ENCODE results near the gene RBMS1. TPM values are rescaled to one million over a fixed set of nuclear protein-coding genes. Genes with fewer than 3 reads are reported as not detected.

RBMS1 gene
- total RNA-seq, 2 donors from 2014 or later: 45.0 to 62.1 TPM

DNA sequence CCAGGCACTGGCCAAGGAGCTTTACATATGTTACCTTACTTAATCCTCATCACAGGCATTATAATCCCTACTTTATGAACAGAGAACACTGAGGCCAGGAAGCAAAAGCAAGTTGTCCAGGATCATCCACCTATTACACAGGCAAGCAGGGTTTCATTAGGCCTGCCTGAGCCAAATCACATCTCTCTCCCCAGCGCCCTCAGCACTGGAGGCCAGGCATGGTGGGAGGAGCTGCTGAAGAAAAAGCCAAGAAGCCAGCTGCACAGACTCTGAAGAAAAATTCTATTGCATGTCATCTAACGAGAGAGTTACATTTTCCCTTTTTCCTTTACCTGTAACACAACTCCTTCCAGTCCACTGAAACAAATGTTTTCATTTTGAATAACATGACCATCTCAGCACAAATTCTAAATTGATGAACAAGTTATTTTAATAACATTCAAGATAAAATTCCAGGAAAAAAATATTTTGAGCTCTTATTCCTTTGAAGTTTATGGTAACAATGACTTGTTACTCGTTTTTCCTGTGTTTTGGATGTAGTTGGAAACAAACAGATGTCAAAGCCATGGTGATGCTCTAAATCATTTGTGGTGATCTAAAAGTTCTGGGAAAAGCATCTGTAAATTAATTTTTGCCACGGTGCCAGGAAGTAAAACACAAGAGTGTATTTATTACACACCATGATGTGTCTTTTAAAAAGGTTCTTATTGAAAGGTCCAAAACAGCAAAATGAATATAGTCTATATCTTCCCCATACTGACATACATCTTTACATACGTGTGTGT is 154.5 kb downstream of the RBMS1 start:
- no peak for ATAC-seq (replicated peaks)
- Mint-ChIP-seq H3K36me3 (ENCODE audit: low read depth) (peaks cover 5% of the 10 kb centered on the region), H3K27ac (peak overlapping the region; percentile 45), H3K27me3 (no peaks in the 10 kb centered on the region), H3K4me3 (peak overlapping the region; percentile 33), H3K9me3 (no peaks in the 10 kb centered on the region), H3K4me1 (peaks cover 51% of the 10 kb centered on the region)

DNA sequence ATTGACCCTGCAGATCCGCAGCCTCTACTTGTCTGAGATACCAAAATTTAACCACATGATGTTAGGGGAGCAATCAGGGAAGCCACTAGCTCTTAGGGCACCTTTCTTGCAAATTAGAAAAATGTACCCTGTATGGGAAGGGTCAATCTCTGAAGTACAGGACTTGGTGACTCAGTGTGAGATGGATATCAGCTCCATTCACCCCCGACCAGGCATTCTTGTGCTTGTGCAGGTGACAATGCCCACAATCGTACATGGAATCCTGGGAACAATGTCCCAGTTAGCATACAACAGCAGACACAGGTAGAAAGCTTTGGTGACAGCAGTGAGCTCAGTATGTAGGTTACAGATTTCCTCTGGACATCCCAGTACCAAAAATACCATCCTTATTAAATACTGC is 155.9 kb downstream of the RBMS1 start:
- Mint-ChIP-seq H3K27ac (peak overlapping the region; percentile 16), H3K9me3 (no peaks in the 10 kb centered on the region), H3K4me3 (no peak overlapping the region), H3K36me3 (ENCODE audit: low read depth) (peaks cover under 1% of the 10 kb centered on the region), H3K27me3 (no peaks in the 10 kb centered on the region), H3K4me1 (peaks cover 56% of the 10 kb centered on the region)
- no peak for ATAC-seq (replicated peaks)

DNA sequence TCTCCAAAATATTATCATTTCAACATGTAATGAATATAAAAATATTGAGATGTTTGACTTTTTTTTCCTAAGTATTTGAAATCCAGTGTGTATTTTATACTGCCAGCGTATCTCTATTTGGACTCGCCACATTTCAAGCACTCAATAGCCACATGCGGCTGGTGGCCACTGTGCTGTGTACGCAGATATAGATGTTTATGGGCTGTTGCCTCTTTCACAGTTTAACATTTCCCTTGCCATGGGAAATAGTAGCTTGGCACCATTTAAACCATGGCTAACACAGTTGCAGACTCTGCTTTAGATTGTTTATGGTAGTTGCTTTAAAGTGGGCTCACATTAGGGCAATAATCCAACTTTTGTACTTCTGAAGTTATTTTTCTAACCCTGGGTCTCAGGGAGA is 157.0 kb downstream of the RBMS1 start:
- no peak overlapping the region for H3K4me3 Mint-ChIP-seq
- peaks cover 64% of the 10 kb centered on the region for H3K4me1 Mint-ChIP-seq
- no peaks in the 10 kb centered on the region for H3K9me3 Mint-ChIP-seq
- H3K27ac Mint-ChIP-seq: peak overlapping the region; percentile 81
- no peaks in the 10 kb centered on the region for H3K27me3 Mint-ChIP-seq
- no peaks in the 10 kb centered on the region for H3K36me3 Mint-ChIP-seq (ENCODE audit: low read depth)
- no peak for ATAC-seq (replicated peaks)

DNA sequence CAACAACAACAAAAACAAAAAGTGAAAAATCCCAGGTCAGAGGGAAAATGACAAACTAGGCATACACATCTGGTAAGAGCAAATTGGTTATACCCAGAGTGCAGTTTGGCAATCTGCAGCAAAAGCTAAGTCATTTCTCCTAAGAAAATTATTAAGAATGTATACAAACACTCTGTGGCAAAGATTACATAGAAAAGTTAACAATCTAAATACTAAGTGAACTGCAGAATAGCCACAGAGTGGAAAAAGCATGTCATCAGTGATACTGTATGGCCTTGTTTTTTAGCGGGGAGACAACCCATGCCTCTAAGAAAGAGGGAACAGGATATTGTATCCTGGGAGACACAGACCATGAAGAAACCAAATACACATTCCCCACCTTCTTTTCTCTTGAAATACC is 157.5 kb downstream of the RBMS1 start:
- Mint-ChIP-seq H3K36me3 (ENCODE audit: low read depth) (no peaks in the 10 kb centered on the region), H3K9me3 (no peaks in the 10 kb centered on the region), H3K4me1 (peaks cover 66% of the 10 kb centered on the region), H3K27ac (peak overlapping the region; percentile 81), H3K4me3 (peak overlapping the region; percentile 32), H3K27me3 (no peaks in the 10 kb centered on the region)
- peak; percentile 32 for ATAC-seq (replicated peaks)

DNA sequence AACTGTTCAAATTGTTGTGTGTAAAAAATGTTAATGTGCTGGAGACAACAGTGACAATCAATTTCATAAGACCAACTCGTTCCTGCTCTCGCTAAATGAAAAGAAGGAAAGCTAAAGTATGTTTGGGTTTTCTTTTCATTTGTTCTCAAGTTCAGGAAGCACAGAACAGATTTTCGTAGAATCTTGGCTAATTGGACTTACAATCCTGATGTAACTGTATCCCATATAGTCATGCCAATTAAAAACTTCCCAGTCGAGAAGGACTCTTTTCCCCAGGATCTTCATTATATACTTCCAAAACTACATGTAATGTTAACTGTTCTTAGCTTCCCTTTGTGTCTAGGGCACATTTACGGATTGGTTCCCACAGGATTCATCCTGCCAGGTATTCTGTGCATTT is 158.2 kb downstream of the RBMS1 start:
- H3K4me3 Mint-ChIP-seq: peak overlapping the region; percentile 32
- H3K4me1 Mint-ChIP-seq: peaks cover 72% of the 10 kb centered on the region
- peaks cover 4% of the 10 kb centered on the region for H3K36me3 Mint-ChIP-seq (ENCODE audit: low read depth)
- H3K27me3 Mint-ChIP-seq: no peaks in the 10 kb centered on the region
- H3K27ac Mint-ChIP-seq: peak overlapping the region; percentile 81
- no peak for ATAC-seq (replicated peaks)
- no peaks in the 10 kb centered on the region for H3K9me3 Mint-ChIP-seq

DNA sequence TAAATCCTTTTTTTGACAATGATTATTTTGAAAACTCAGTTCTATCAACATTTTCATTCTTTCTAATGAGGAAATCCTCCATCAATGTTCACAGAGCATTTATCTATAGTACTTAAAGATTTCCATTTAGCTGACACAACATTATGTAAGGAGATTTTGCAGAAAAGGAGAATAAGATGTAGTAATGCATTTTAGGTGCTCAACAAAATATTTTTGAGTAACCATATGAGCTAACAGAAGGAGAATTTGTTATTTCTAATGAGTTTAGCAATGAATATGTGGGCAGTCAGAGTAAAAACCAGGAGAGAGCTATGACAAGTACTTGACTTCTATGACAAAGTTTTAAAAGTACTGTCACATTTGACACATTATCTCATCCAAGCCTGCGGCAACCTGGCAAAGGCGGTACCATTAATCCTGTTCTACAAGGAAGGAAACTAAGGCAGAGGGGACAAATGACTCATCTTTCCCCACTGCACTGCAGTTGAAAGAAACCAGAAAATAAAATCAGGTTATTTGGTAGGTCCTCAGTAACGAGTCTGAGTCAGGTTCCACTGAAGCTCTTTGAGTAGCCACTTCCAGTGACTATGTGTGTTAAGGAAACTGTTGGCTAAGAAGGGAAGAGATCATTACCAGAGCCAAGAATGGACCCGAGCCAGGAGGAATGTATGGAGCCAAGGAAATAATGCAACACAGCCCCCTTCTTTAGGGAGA is 159.4 kb downstream of the RBMS1 start:
- Mint-ChIP-seq H3K36me3 (ENCODE audit: low read depth) (peaks cover 14% of the 10 kb centered on the region), H3K4me3 (peak overlapping the region; percentile 32), H3K4me1 (peaks cover 74% of the 10 kb centered on the region), H3K27ac (peak overlapping the region; percentile 81), H3K9me3 (no peaks in the 10 kb centered on the region), H3K27me3 (no peaks in the 10 kb centered on the region)
- peak; percentile 88 for ATAC-seq (replicated peaks)

DNA sequence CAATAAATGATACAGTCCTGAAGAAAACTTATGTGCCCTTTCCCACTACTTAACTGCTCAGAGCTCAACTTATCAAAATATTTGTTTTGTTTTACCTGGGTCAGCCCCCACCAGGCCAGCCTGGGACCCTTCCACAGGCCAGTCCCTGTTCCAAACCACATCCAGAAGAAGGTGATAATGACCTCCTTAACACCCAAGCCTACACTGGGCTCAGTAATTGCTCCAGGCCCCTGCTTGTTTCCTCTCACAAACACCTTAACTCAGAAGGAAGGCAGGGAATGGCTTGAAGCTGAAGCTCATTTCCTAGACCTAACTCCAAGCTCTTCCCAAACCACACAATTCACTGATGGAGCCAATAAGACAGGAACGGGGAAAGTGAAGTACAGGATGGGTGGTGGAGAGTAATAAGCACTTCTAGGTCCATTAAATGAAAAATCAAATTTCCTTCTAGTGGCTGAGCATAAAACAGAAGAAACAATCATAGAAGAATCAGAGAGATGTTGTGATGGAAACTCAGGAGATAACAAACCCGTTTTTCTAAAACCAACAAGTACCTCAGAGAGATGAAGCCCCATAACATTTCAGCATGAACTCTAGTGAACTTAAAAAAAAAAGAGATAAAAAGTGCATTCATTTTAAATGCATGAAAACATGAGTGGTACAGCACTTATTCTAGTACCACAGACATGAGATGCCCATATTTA is 160.1 kb downstream of the RBMS1 start:
- peaks cover 14% of the 10 kb centered on the region for H3K36me3 Mint-ChIP-seq (ENCODE audit: low read depth)
- no peaks in the 10 kb centered on the region for H3K9me3 Mint-ChIP-seq
- H3K4me1 Mint-ChIP-seq: peaks cover 73% of the 10 kb centered on the region
- peak overlapping the region; percentile 81 for H3K27ac Mint-ChIP-seq
- ATAC-seq (replicated peaks): no peak
- no peaks in the 10 kb centered on the region for H3K27me3 Mint-ChIP-seq
- peak overlapping the region; percentile 32 for H3K4me3 Mint-ChIP-seq

DNA sequence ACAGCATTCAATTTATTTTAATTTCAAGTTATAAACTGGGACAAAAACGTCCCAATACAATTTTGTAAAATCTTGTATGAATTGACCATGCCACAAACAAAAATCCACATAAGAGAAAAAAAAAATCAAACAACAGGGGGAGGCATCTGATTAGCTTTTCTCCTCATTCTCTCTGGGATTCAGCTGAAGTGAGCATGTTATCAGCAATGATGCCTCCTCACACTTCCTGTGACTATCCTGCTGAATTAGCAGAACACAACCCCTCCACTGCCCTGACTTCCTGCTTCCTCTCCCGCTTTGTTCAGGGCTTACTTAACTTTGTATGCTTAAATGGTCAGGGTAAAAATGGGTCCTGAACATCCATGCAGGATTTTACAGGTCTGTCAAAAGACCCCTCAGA is 161.3 kb downstream of the RBMS1 start:
- Mint-ChIP-seq H3K4me1 (peaks cover 80% of the 10 kb centered on the region), H3K27ac (peak overlapping the region; percentile 85), H3K9me3 (no peaks in the 10 kb centered on the region), H3K4me3 (peak overlapping the region; percentile 72), H3K27me3 (no peaks in the 10 kb centered on the region), H3K36me3 (ENCODE audit: low read depth) (peaks cover 20% of the 10 kb centered on the region)
- peak; percentile 37 for ATAC-seq (replicated peaks)

DNA sequence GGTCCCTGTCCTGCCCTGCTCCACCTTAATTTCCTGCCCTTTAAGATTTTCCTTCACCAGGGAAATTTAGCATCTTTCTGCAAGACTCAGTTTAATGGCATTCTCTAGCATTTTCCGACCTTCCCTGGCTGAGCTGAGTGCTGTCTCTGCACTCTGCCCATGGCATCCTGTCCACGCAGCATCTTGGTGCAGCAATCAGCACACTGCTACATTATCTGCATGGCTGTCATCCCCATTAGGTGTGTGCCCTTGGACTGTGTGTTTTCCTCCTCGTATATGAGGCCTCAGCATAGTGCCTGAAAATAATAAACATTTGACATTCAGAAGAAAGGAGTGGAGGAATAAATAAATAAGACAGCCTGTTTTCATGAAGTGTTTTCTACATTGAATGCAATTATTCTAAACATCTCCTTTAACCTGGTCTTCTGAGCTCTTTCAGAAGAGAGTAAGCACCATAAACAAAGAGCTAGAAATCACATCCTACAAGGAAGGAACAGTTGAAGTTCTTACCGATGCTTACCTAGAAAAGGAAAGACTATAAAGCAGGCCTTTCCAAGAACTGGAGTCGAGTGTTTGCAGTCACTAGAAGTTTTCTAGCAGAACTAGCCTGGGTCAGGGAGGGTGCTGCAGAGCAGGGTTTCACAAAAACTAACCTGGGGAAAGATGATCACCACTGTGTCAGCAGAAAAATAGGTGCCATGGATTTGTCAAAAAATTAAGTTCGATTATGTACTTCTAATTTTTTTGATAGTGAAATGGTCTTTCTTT is 162.2 kb downstream of the RBMS1 start:
- no peaks in the 10 kb centered on the region for H3K9me3 Mint-ChIP-seq
- no peak for ATAC-seq (replicated peaks)
- H3K36me3 Mint-ChIP-seq (ENCODE audit: low read depth): peaks cover 20% of the 10 kb centered on the region
- H3K27me3 Mint-ChIP-seq: no peaks in the 10 kb centered on the region
- peaks cover 80% of the 10 kb centered on the region for H3K4me1 Mint-ChIP-seq
- peak overlapping the region; percentile 85 for H3K27ac Mint-ChIP-seq
- H3K4me3 Mint-ChIP-seq: peak overlapping the region; percentile 72

DNA sequence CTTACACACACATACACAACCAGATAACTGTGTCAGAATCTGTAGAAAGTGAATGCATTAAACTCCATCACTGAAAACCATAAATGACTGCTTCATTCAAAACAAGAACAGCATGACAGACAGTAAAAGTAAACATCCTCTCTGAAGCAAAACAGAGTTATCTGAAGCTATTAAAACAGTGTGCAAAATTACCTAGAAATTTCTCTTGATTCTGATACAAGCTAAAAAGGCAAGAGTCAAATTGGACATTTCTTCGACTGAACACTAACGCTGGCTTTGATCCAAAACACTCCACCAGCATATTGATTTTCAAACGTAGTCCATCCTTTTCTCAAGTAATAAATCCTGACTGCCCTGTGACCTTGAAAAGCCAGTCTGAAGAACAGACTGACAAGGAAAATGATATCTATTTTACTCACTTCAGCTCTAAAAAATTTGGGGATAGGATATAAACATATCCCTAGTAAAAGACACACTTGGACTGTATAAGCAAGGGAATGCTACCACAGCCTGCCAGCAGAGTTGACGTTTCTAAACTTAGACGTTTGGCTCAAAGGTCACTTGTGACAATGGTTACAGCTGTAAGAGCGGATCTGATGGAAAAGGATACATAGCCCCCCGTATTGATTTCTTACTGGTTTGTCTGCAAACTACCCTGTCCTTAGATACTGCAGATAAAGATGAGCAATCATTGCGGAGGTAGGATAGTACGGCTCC is 164.6 kb downstream of the RBMS1 start:
- Mint-ChIP-seq H3K36me3 (ENCODE audit: low read depth) (peaks cover 20% of the 10 kb centered on the region), H3K27me3 (no peaks in the 10 kb centered on the region)

DNA sequence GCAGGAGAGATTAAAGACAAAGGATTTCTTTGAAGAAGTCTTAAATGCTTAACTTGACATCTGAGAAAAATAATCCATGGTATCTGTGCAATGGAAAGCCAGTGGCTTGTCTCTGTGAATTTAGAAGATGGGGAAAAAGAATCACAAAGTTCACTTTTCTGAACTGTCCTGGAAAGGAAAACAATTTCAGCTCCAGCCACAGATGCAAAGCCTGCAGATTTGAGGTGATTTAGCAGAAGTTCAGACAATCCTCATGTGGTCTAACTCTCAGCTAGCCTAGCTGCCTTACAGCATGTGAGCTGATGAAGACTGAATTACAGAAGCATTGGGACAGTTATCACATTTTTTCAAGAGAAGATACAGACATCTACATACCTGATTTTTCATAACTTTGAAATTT is 166.8 kb downstream of the RBMS1 start:
- peaks cover 27% of the 10 kb centered on the region for H3K36me3 Mint-ChIP-seq (ENCODE audit: low read depth)
- H3K4me3 Mint-ChIP-seq: no peak overlapping the region
- H3K27me3 Mint-ChIP-seq: no peaks in the 10 kb centered on the region
- no peak for ATAC-seq (replicated peaks)
- no peaks in the 10 kb centered on the region for H3K9me3 Mint-ChIP-seq
- H3K4me1 Mint-ChIP-seq: peaks cover 68% of the 10 kb centered on the region
- H3K27ac Mint-ChIP-seq: no peak overlapping the region

More for the DNA sequence above, 164.6 kb downstream of the RBMS1 start:
- Mint-ChIP-seq H3K4me3 (peak overlapping the region; percentile 62), H3K9me3 (no peaks in the 10 kb centered on the region), H3K4me1 (peaks cover 70% of the 10 kb centered on the region), H3K27ac (peak overlapping the region; percentile 58)
- peak; percentile 61 for ATAC-seq (replicated peaks)

DNA sequence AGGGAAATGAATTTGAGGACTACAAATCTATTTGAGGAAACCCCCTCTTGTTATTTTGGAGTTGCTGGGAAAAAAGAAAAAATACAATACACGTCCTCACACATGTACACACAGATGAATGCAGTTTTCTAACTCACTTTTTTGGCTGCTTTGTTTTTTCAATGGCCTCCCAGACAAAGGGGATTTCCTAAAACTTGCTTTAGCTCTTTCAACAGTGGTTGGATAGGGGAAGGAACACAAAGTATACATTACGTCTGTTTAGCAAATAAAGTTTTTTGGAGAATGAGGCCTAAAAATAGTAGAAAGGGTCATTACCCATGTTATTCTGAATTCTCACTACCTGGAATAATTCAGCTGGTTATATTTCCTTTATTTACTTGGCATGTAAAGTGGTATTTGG is 168.2 kb downstream of the RBMS1 start:
- Mint-ChIP-seq H3K27ac (no peak overlapping the region), H3K4me3 (peak overlapping the region; percentile 8), H3K27me3 (no peaks in the 10 kb centered on the region), H3K9me3 (no peaks in the 10 kb centered on the region), H3K36me3 (ENCODE audit: low read depth) (peaks cover 26% of the 10 kb centered on the region), H3K4me1 (peaks cover 68% of the 10 kb centered on the region)
- no peak for ATAC-seq (replicated peaks)

DNA sequence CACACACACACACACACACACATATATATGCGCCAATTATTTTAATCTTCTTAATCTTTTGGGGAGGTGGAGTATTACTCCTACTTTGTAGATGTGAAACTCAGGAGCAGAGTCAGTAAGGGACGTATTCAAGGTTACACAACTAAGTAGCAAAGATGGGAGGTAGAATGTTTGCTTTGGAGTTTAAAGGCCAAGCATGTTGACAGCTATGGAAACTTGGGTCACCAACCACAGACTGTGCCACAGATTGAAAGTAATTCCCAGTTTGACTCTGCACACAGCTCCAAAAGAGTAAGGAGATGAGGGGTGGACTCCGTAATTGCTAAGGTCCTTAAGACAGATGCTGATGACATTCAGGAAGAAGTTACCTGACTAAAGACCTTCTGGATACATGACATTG is 168.7 kb downstream of the RBMS1 start:
- H3K27ac Mint-ChIP-seq: no peak overlapping the region
- H3K36me3 Mint-ChIP-seq (ENCODE audit: low read depth): peaks cover 21% of the 10 kb centered on the region
- peak overlapping the region; percentile 11 for H3K4me3 Mint-ChIP-seq
- H3K4me1 Mint-ChIP-seq: peaks cover 66% of the 10 kb centered on the region
- peak; percentile 59 for ATAC-seq (replicated peaks)
- H3K9me3 Mint-ChIP-seq: no peaks in the 10 kb centered on the region
- no peaks in the 10 kb centered on the region for H3K27me3 Mint-ChIP-seq
